Measurements from ENCODE around the gene ARHGEF7.

- TF ChIP-seq CTCF (conservative IDR thresholded peaks at IDR 0.05; ENCODE audit: low read length) (no peak), EZH2phosphoT487 (IDR thresholded peaks at IDR 0.05; ENCODE audit: borderline replicate concordance, low read depth, low read length) (no peak)
Measured at GRCh38 chr13:111132948-111133347, 17.8 kb downstream of the ARHGEF7 start.
